BLaER1 (cell line): ENCODE measurements around the gene FNDC11.

Source experiments
- H3K27ac ChIP-seq: shearing (Covaris generic); formaldehyde crosslinking; 2 replicates; pipeline ENCODE4 v1.8.1; 2022
- H3K27me3 ChIP-seq: shearing (Covaris generic); formaldehyde crosslinking; 2 replicates; pipeline ENCODE4 v1.8.1; 2022
- H3K36me3 ChIP-seq: shearing (Covaris generic); formaldehyde crosslinking; 2 replicates; pipeline ENCODE4 v1.8.1; 2022
- H3K4me1 ChIP-seq: shearing (Covaris generic); formaldehyde crosslinking; 2 replicates; pipeline ENCODE4 v1.8.1; 2022
- H3K4me2 ChIP-seq: shearing (Covaris generic); formaldehyde crosslinking; 2 replicates; pipeline ENCODE4 v1.8.1; 2022
- H3K4me3 ChIP-seq: shearing (Covaris generic); formaldehyde crosslinking; 2 replicates; pipeline ENCODE4 v1.8.1; 2022
- H3K9ac ChIP-seq: shearing (Covaris generic); formaldehyde crosslinking; 2 replicates; pipeline ENCODE4 v1.8.1; 2022
- H3K9me3 ChIP-seq: shearing (Covaris generic); formaldehyde crosslinking; 2 replicates; pipeline ENCODE4 v1.8.1; 2022
- H4K20me1 ChIP-seq: shearing (Covaris generic); formaldehyde crosslinking; 2 replicates; pipeline ENCODE4 v1.8.1; 2022
- Cebpa-rat ChIP-seq: shearing (Covaris generic); IDR thresholded peaks from 2 replicates; pipeline ENCODE4 v1.8.1; 2022

The FNDC11 gene

GRCh38 chr20:63579017-63579694 lies 25.2 kb downstream of the FNDC11 start:
- no peaks in the 10 kb centered on the region for H3K27me3 ChIP-seq

GRCh38 chr20:63580796-63581461 lies 27.0 kb downstream of the FNDC11 start:
- Histone ChIP-seq H3K36me3 (no peaks in the 10 kb centered on the region), H3K4me1 (peaks cover 37% of the 10 kb centered on the region), H3K27ac (no peak overlapping the region), H3K4me2 (peak overlapping the region; percentile 13; the same call in 1 of the 2 replicates), H3K9me3 (no peaks in the 10 kb centered on the region), H3K9ac (no peak overlapping the region), H4K20me1 (no peaks in the 10 kb centered on the region; the same call in 1 of the 2 replicates), H3K27me3 (no peaks in the 10 kb centered on the region), H3K4me3 (no peak overlapping the region)
- no peak for TF ChIP-seq Cebpa-rat

More at GRCh38 chr20:63579017-63579694, 25.2 kb downstream of the FNDC11 start:
- no peaks in the 10 kb centered on the region; the same call in 1 of the 2 replicates for H4K20me1 ChIP-seq
- no peak overlapping the region for H3K9ac ChIP-seq
- no peaks in the 10 kb centered on the region for H3K36me3 ChIP-seq
- H3K4me3 ChIP-seq = no peak overlapping the region
- H3K27ac ChIP-seq = no peak overlapping the region
- no peak for TF ChIP-seq Cebpa-rat
- H3K4me2 ChIP-seq = no peak overlapping the region; the same call in 1 of the 2 replicates
- H3K4me1 ChIP-seq = peaks cover 30% of the 10 kb centered on the region
- no peaks in the 10 kb centered on the region for H3K9me3 ChIP-seq

- no peak for TF ChIP-seq Cebpa-rat
- H3K9ac ChIP-seq = no peak overlapping the region
These were observed 28.6 kb downstream of the FNDC11 start for GRCh38 chr20:63582382-63583063.

GRCh38 chr20:63585616-63586565 lies 31.9 kb downstream of the FNDC11 start:
- Histone ChIP-seq H3K9ac (no peak overlapping the region), H3K4me3 (no peak overlapping the region), H3K36me3 (peaks cover 20% of the 10 kb centered on the region), H3K4me2 (peak overlapping the region; percentile 71; the same call in 1 of the 2 replicates), H3K27ac (no peak overlapping the region), H4K20me1 (peaks cover 39% of the 10 kb centered on the region), H3K4me1 (peaks cover 76% of the 10 kb centered on the region), H3K9me3 (no peaks in the 10 kb centered on the region), H3K27me3 (no peaks in the 10 kb centered on the region)
- no peak for TF ChIP-seq Cebpa-rat

More at GRCh38 chr20:63582382-63583063, 28.6 kb downstream of the FNDC11 start:
- Histone ChIP-seq H3K27me3 (no peaks in the 10 kb centered on the region), H3K27ac (no peak overlapping the region), H3K36me3 (peaks cover 3% of the 10 kb centered on the region; the same call in 1 of the 2 replicates), H3K4me3 (no peak overlapping the region), H4K20me1 (peaks cover 9% of the 10 kb centered on the region; the same call in 1 of the 2 replicates), H3K4me2 (no peak overlapping the region), H3K9me3 (no peaks in the 10 kb centered on the region), H3K4me1 (peaks cover 53% of the 10 kb centered on the region)

GRCh38 chr20:63586797-63587196 lies 32.8 kb downstream of the FNDC11 start:
- peaks cover 39% of the 10 kb centered on the region for H4K20me1 ChIP-seq
- H3K9me3 ChIP-seq = no peaks in the 10 kb centered on the region
- peaks cover 73% of the 10 kb centered on the region for H3K4me1 ChIP-seq
- peaks cover 29% of the 10 kb centered on the region for H3K36me3 ChIP-seq
- TF ChIP-seq Cebpa-rat = no peak
- H3K4me2 ChIP-seq = peak overlapping the region; percentile 96
- H3K27ac ChIP-seq = peak overlapping the region; percentile 35; the same call in 1 of the 2 replicates
- no peak overlapping the region for H3K9ac ChIP-seq
- no peaks in the 10 kb centered on the region for H3K27me3 ChIP-seq
- no peak overlapping the region for H3K4me3 ChIP-seq

- Histone ChIP-seq H3K27ac (peak overlapping the region; percentile 85), H4K20me1 (peaks cover 39% of the 10 kb centered on the region), H3K9ac (peak overlapping the region; percentile 67; the same call in 1 of the 2 replicates), H3K9me3 (no peaks in the 10 kb centered on the region), H3K4me3 (peak overlapping the region; percentile 34; the same call in 1 of the 2 replicates), H3K36me3 (peaks cover 34% of the 10 kb centered on the region), H3K27me3 (no peaks in the 10 kb centered on the region; the same call in 1 of the 2 replicates), H3K4me1 (peaks cover 73% of the 10 kb centered on the region), H3K4me2 (peak overlapping the region; percentile 96)
- TF ChIP-seq Cebpa-rat = no peak
These were observed 33.3 kb downstream of the FNDC11 start for GRCh38 chr20:63587256-63587655.

- TF ChIP-seq Cebpa-rat = no peak
- Histone ChIP-seq H3K9ac (peak overlapping the region; percentile 67), H3K27me3 (no peaks in the 10 kb centered on the region; the same call in 1 of the 2 replicates), H3K9me3 (no peaks in the 10 kb centered on the region), H4K20me1 (peaks cover 39% of the 10 kb centered on the region), H3K4me1 (peaks cover 73% of the 10 kb centered on the region), H3K36me3 (peaks cover 41% of the 10 kb centered on the region), H3K4me2 (peak overlapping the region; percentile 96), H3K27ac (peak overlapping the region; percentile 85), H3K4me3 (peak overlapping the region; percentile 34; the same call in 1 of the 2 replicates)
These were observed 34.0 kb downstream of the FNDC11 start for GRCh38 chr20:63587776-63588591.

GRCh38 chr20:63588641-63589041 lies 34.7 kb downstream of the FNDC11 start:
- peaks cover 39% of the 10 kb centered on the region for H4K20me1 ChIP-seq
- peak overlapping the region; percentile 16; the same call in 1 of the 2 replicates for H3K4me3 ChIP-seq
- peaks cover 73% of the 10 kb centered on the region for H3K4me1 ChIP-seq
- peaks cover 48% of the 10 kb centered on the region for H3K36me3 ChIP-seq
- H3K4me2 ChIP-seq = peak overlapping the region; percentile 96
- H3K27me3 ChIP-seq = no peaks in the 10 kb centered on the region; the same call in 1 of the 2 replicates
- H3K9ac ChIP-seq = peak overlapping the region; percentile 54
- H3K9me3 ChIP-seq = no peaks in the 10 kb centered on the region
- H3K27ac ChIP-seq = peak overlapping the region; percentile 85
- TF ChIP-seq Cebpa-rat = no peak
